Raji (cell line): ENCODE data around the gene ABI1.

ENCODE experiments used
- POLR2A ChIP-seq: IDR thresholded peaks from 2 replicates; pipeline ENCODE4 v1.6.1; 2011; ENCODE audit warnings: low read depth, low read length, control low read depth; ENCODE audit not compliant: insufficient read depth

The ABI1 gene

GRCh38 chr10:26743841-26744240, 116.9 kb downstream of the ABI1 start:
- TF ChIP-seq POLR2A = no peak

- TF ChIP-seq POLR2A = no peak
Measured at GRCh38 chr10:26743091-26743490, 117.7 kb downstream of the ABI1 start.

- TF ChIP-seq POLR2A = no peak
Measured at GRCh38 chr10:26741368-26741767, 119.4 kb downstream of the ABI1 start.

- TF ChIP-seq POLR2A = peak; percentile 55
Measured at GRCh38 chr10:26739071-26739631, 121.6 kb downstream of the ABI1 start.

- no peak for TF ChIP-seq POLR2A
Measured at GRCh38 chr10:26738301-26738911, 122.4 kb downstream of the ABI1 start.

- TF ChIP-seq POLR2A = 0 out of 2 replicates have a peak, but pooled peaks have one; percentile 26
Measured at GRCh38 chr10:26737730-26738129, 123.0 kb downstream of the ABI1 start.

GRCh38 chr10:26735435-26735834, 125.3 kb downstream of the ABI1 start:
- no peak for TF ChIP-seq POLR2A

- TF ChIP-seq POLR2A = no peak
Measured at GRCh38 chr10:26733750-26734568, 126.8 kb downstream of the ABI1 start.

GRCh38 chr10:26730552-26730951, 130.2 kb downstream of the ABI1 start:
- no peak for TF ChIP-seq POLR2A

GRCh38 chr10:26729395-26729794, 131.4 kb downstream of the ABI1 start:
- no peak for TF ChIP-seq POLR2A

- no peak for TF ChIP-seq POLR2A
Measured at GRCh38 chr10:26728957-26729356, 131.8 kb downstream of the ABI1 start.

GRCh38 chr10:26727005-26727404, 133.8 kb downstream of the ABI1 start:
- TF ChIP-seq POLR2A = no peak

GRCh38 chr10:26725837-26726727, 134.7 kb downstream of the ABI1 start:
- no peak for TF ChIP-seq POLR2A

GRCh38 chr10:26723016-26723415, 137.7 kb downstream of the ABI1 start:
- TF ChIP-seq POLR2A = no peak

GRCh38 chr10:26721561-26721960, 139.2 kb downstream of the ABI1 start:
- TF ChIP-seq POLR2A = no peak
